DOHH2 (cell line): ENCODE data around the gene DCAF6.

Source experiments
- H3F3A ChIP-seq: fragments of 200-600 bp; sonication (generic), shearing (Covaris generic); 2 replicates; pipeline ENCODE4 v1.6.0; 2016; ENCODE audit warnings: antibody characterized with exemption, mild to moderate bottlenecking; ENCODE audit not compliant: control insufficient read depth, insufficient read depth
- H3K27ac ChIP-seq: fragments of 200-600 bp; sonication (generic); 2 replicates; pipeline ENCODE4 v1.5.1; 2014; ENCODE audit warnings: low read depth, mild to moderate bottlenecking, low read length, moderate library complexity
- H3K27me3 ChIP-seq: fragments of 200-600 bp; sonication (generic); 2 replicates; pipeline ENCODE4 v1.6.1; 2014; ENCODE audit warnings: mild to moderate bottlenecking, low read length, mixed read lengths; ENCODE audit not compliant: control insufficient read depth
- H3K36me3 ChIP-seq: fragments of 200-600 bp; sonication (generic); 2 replicates; pipeline ENCODE4 v1.6.1; 2014; ENCODE audit warnings: mild to moderate bottlenecking, low read length, moderate library complexity, mixed read lengths; ENCODE audit not compliant: control insufficient read depth
- H3K4me1 ChIP-seq: fragments of 200-600 bp; sonication (generic); 2 replicates; pipeline ENCODE4 v1.6.1; 2014; ENCODE audit warnings: mild to moderate bottlenecking, low read length, mixed read lengths; ENCODE audit not compliant: control insufficient read depth
- H3K4me2 ChIP-seq: fragments of 200-600 bp; sonication (generic); 2 replicates; pipeline ENCODE4 v1.6.0; 2014; ENCODE audit warnings: mild to moderate bottlenecking, low read length, moderate library complexity
- H3K4me3 ChIP-seq: fragments of 200-600 bp; sonication (generic); 2 replicates; pipeline ENCODE4 v1.5.1; 2014; ENCODE audit warnings: mild to moderate bottlenecking, low read length, mixed read lengths
- H3K79me2 ChIP-seq: fragments of 200-600 bp; sonication (generic); 2 replicates; pipeline ENCODE4 v1.6.1; 2014; ENCODE audit warnings: mild to moderate bottlenecking, low read length, mixed read lengths; ENCODE audit not compliant: control insufficient read depth
- H3K9me2 ChIP-seq: fragments of 200-600 bp; sonication (generic); replicated peaks from 2 replicates; pipeline ENCODE4 v1.6.1; 2014; ENCODE audit warnings: mild to moderate bottlenecking, low read length, mixed read lengths; ENCODE audit not compliant: control insufficient read depth
- H3K9me3 ChIP-seq: fragments of 200-600 bp; sonication (generic); 2 replicates; pipeline ENCODE4 v1.6.1; 2014; ENCODE audit warnings: antibody characterized with exemption, low read length, mixed read lengths; ENCODE audit not compliant: control insufficient read depth, insufficient read depth
- H4K20me1 ChIP-seq: fragments of 200-600 bp; sonication (generic); 2 replicates; pipeline ENCODE4 v1.6.0; 2014; ENCODE audit warnings: low read depth, mild to moderate bottlenecking, antibody characterized with exemption, low read length, moderate library complexity; ENCODE audit not compliant: control insufficient read depth, insufficient read depth
- EZH2phosphoT487 ChIP-seq: fragments of 200-600 bp; sonication (generic); IDR thresholded peaks from 2 replicates; pipeline ENCODE4 v1.6.1; 2017; ENCODE audit warnings: borderline replicate concordance, mild to moderate bottlenecking, antibody characterized with exemption, low read length, moderate library complexity, mixed read lengths
- TF ChIP-seq, protein P1 (sequence below): fragments of 200-600 bp; sonication (generic); IDR thresholded peaks from one replicate; pipeline ENCODE4 v1.5.1; 2014; ENCODE audit warnings: antibody characterized with exemption, mild to moderate bottlenecking, low read depth, low read length; ENCODE audit not compliant: poor library complexity, severe bottlenecking

DCAF6 gene

GRCh38 chr1:167905182-167905581 lies 31.3 kb upstream of the DCAF6 start:
- Histone ChIP-seq H3K79me2 (no peaks in the 10 kb centered on the region), H3K27ac (no peak overlapping the region), H3K4me3 (no peak overlapping the region), H3K9me3 (peaks cover 12% of the 10 kb centered on the region; the same call in 1 of the 2 replicates), H3K4me1 (peaks cover under 1% of the 10 kb centered on the region), H3K27me3 (no peaks in the 10 kb centered on the region), H3K36me3 (no peaks in the 10 kb centered on the region), H3F3A (no peaks in the 10 kb centered on the region), H3K4me2 (no peak overlapping the region), H3K9me2 (no peaks in the 10 kb centered on the region), H4K20me1 (no peaks in the 10 kb centered on the region)
- TF ChIP-seq EZH2phosphoT487: no peak
- TF ChIP-seq, protein P1, sequence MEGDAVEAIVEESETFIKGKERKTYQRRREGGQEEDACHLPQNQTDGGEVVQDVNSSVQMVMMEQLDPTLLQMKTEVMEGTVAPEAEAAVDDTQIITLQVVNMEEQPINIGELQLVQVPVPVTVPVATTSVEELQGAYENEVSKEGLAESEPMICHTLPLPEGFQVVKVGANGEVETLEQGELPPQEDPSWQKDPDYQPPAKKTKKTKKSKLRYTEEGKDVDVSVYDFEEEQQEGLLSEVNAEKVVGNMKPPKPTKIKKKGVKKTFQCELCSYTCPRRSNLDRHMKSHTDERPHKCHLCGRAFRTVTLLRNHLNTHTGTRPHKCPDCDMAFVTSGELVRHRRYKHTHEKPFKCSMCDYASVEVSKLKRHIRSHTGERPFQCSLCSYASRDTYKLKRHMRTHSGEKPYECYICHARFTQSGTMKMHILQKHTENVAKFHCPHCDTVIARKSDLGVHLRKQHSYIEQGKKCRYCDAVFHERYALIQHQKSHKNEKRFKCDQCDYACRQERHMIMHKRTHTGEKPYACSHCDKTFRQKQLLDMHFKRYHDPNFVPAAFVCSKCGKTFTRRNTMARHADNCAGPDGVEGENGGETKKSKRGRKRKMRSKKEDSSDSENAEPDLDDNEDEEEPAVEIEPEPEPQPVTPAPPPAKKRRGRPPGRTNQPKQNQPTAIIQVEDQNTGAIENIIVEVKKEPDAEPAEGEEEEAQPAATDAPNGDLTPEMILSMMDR: no peak

GRCh38 chr1:167905671-167906070 lies 30.8 kb upstream of the DCAF6 start:
- H3K9me3 ChIP-seq: peaks cover 16% of the 10 kb centered on the region; the same call in 1 of the 2 replicates
- no peaks in the 10 kb centered on the region for H3K9me2 ChIP-seq
- no peaks in the 10 kb centered on the region for H3K27me3 ChIP-seq
- no peaks in the 10 kb centered on the region for H3K4me1 ChIP-seq
- no peaks in the 10 kb centered on the region for H3K36me3 ChIP-seq
- H3K79me2 ChIP-seq: no peaks in the 10 kb centered on the region
- no peak for TF ChIP-seq EZH2phosphoT487
- TF ChIP-seq, protein P1: no peak
- no peaks in the 10 kb centered on the region for H4K20me1 ChIP-seq
- H3F3A ChIP-seq: no peaks in the 10 kb centered on the region
- no peak overlapping the region for H3K27ac ChIP-seq
- no peak overlapping the region for H3K4me3 ChIP-seq
- H3K4me2 ChIP-seq: no peak overlapping the region

DNA sequence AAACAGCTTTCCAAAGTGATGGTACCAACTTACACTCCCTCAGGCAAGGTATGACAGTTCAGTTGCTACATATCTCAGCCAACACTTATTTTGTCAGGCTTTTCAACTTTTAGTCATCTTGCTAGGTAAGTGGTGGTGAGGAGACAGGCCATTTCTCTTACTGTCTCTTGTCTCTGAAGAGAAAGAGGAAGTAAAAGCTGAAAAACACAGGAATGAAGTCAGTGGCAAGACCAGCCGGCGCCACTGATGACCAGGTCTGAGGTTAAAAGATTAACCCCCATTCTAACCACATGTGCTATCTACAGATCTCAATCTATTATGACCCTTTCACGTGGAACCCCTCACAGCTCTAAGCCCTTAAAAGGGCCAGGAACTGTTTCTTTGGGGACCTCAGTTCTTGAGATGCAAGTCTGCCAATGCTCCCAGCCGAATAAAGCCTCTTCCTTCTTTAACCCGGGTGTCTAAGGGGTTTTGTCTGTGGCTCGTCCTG lies 26.7 kb upstream of the DCAF6 start:
- H3K79me2 ChIP-seq: no peaks in the 10 kb centered on the region
- H4K20me1 ChIP-seq: no peaks in the 10 kb centered on the region
- no peaks in the 10 kb centered on the region for H3F3A ChIP-seq
- no peak overlapping the region for H3K27ac ChIP-seq
- peaks cover 16% of the 10 kb centered on the region; the same call in 1 of the 2 replicates for H3K9me3 ChIP-seq
- no peak overlapping the region for H3K4me2 ChIP-seq
- H3K9me2 ChIP-seq: no peaks in the 10 kb centered on the region
- TF ChIP-seq, protein P1: no peak
- no peak for TF ChIP-seq EZH2phosphoT487
- H3K36me3 ChIP-seq: no peaks in the 10 kb centered on the region
- H3K27me3 ChIP-seq: no peaks in the 10 kb centered on the region
- no peak overlapping the region for H3K4me3 ChIP-seq
- H3K4me1 ChIP-seq: no peaks in the 10 kb centered on the region
